HepG2 (cell line): Measurements from ENCODE around the gene PCDHA7. TPM values are rescaled to one million over a fixed set of nuclear protein-coding genes. Genes with fewer than 3 reads are reported as not detected.

Experiments used
- ATF7-NPFF ChIP-seq: sonication (generic); formaldehyde crosslinking; IDR thresholded peaks from 2 replicates; pipeline ENCODE4 v1.8.1; 2023; ENCODE audit warnings: mild to moderate bottlenecking, low read depth, missing genetic modification reagents, moderate library complexity
- CEBPG ChIP-seq: IDR thresholded peaks from 2 replicates; pipeline ENCODE4 v1.6.1; 2016
- GABPA ChIP-seq, 2 experiments: IDR thresholded peaks; 2 replicates each; pipeline ENCODE4 v1.6.1; 2011 to 2016; ENCODE audit warnings: low read depth in 2 of 2, low read length in 1 of 2, missing biosample characterization in 1 of 2, missing genetic modification characterization in 1 of 2
- HNF4A ChIP-seq: sonication (generic); formaldehyde crosslinking; IDR thresholded peaks from 2 replicates; pipeline ENCODE4 v1.4.0; 2020; ENCODE audit warnings: missing genetic modification reagents
- MED8 ChIP-seq: sonication (generic); formaldehyde crosslinking; IDR thresholded peaks from 2 replicates; pipeline ENCODE4 v1.8.1; 2023; ENCODE audit warnings: mild to moderate bottlenecking, missing genetic modification reagents; ENCODE audit not compliant: insufficient replicate concordance
- SETDB1 ChIP-seq: sonication (generic); formaldehyde crosslinking; IDR thresholded peaks from 2 replicates; pipeline ENCODE4 v1.5.1; 2020; ENCODE audit warnings: missing genetic modification reagents, mild to moderate bottlenecking, borderline replicate concordance
- STAG1 ChIP-seq: sonication (generic); formaldehyde crosslinking; IDR thresholded peaks from 2 replicates; pipeline ENCODE4 v1.4.0; 2020; ENCODE audit warnings: missing genetic modification reagents
- XRCC5 ChIP-seq: fragments of 200-400 bp; formaldehyde crosslinking; optimal IDR thresholded peaks from 2 replicates; pipeline ENCODE3; 2017; ENCODE audit warnings: mild to moderate bottlenecking, low read length
- ZMYM4 ChIP-seq: sonication (generic); formaldehyde crosslinking; IDR thresholded peaks from 2 replicates; pipeline ENCODE4 v1.8.1; 2023; ENCODE audit warnings: mild to moderate bottlenecking, missing genetic modification reagents
- ZNF30 ChIP-seq: sonication (generic); formaldehyde crosslinking; IDR thresholded peaks from 2 replicates; pipeline ENCODE4 v1.5.0; 2020; ENCODE audit warnings: mild to moderate bottlenecking, missing genetic modification reagents
- ZNF44 ChIP-seq: sonication (generic); formaldehyde crosslinking; IDR thresholded peaks from 2 replicates; pipeline ENCODE4 v1.5.1; 2020; ENCODE audit warnings: mild to moderate bottlenecking, missing genetic modification reagents
- ZNF501 ChIP-seq: sonication (generic); formaldehyde crosslinking; IDR thresholded peaks from 2 replicates; pipeline ENCODE4 v1.5.1; 2020; ENCODE audit warnings: mild to moderate bottlenecking, moderate library complexity, missing genetic modification reagents
- ZNF883 ChIP-seq: sonication (generic); formaldehyde crosslinking; IDR thresholded peaks from 2 replicates; pipeline ENCODE4 v1.5.1; 2020; ENCODE audit warnings: mild to moderate bottlenecking, missing genetic modification reagents; ENCODE audit errors: not compliant biosample characterization
- polyA plus RNA-seq, 8 experiments: library from polyadenylated mRNA; depleted of rRNA in 3 of 8; stranded (reverse) in 7 of 8; unstranded in 1 of 8; fragments of >200 nt; fragmentation: Illumina TruSeq in 4 of 8; extraction: Trizol in 4 of 8; gene quantifications; 2 replicates each; pipeline versions ENCODE4 v1.2.1 to v1.2.3, GENCODE V29; 2011 to 2016; ENCODE audit warnings: low read depth in 4 of 8, missing spikeins in 1 of 8, mixed read lengths in 1 of 8; ENCODE audit not compliant: insufficient read depth in 1 of 8
- total RNA-seq, 5 experiments: library from RNA; depleted of rRNA; stranded (reverse); fragments of >200 nt; fragmentation: Illumina TruSeq; extraction: Trizol; gene quantifications; 2 replicates each; pipeline ENCODE4 v1.2.3, GENCODE V29; 2016; ENCODE audit warnings: low read depth in 1 of 5
- TF ChIP-seq, protein P1 (sequence below): sonication (generic); formaldehyde crosslinking; IDR thresholded peaks from 2 replicates; pipeline ENCODE4 v1.5.0; 2020; ENCODE audit warnings: mild to moderate bottlenecking, missing genetic modification reagents, borderline replicate concordance
- TF ChIP-seq, protein P2 (sequence below): sonication (generic); formaldehyde crosslinking; IDR thresholded peaks from 2 replicates; pipeline ENCODE4 v1.4.0; 2020; ENCODE audit warnings: missing genetic modification reagents
- TF ChIP-seq, protein P3 (sequence below): sonication (generic); formaldehyde crosslinking; IDR thresholded peaks from 2 replicates; pipeline ENCODE4 v1.5.1; 2020; ENCODE audit warnings: mild to moderate bottlenecking, missing genetic modification reagents, moderate library complexity
- TF ChIP-seq, protein P4 (sequence below): sonication (generic); formaldehyde crosslinking; IDR thresholded peaks from 2 replicates; pipeline ENCODE4; 2020; ENCODE audit warnings: missing genetic modification reagents, mild to moderate bottlenecking, borderline replicate concordance
- TF ChIP-seq, protein P5 (sequence below): fragments of 450-650 bp; IDR thresholded peaks from 2 replicates; pipeline ENCODE4 v1.6.1; 2017
- TF ChIP-seq, protein P6 (sequence below): IDR thresholded peaks from 2 replicates; pipeline ENCODE4 v1.6.1; 2016

The PCDHA7 gene
- total and polyA plus RNA-seq, 2 of the 13 experiments (the other 11 are each of a cell fraction or from before 2014, with no cell fraction given), result 0.49 to 0.53 TPM

DNA sequence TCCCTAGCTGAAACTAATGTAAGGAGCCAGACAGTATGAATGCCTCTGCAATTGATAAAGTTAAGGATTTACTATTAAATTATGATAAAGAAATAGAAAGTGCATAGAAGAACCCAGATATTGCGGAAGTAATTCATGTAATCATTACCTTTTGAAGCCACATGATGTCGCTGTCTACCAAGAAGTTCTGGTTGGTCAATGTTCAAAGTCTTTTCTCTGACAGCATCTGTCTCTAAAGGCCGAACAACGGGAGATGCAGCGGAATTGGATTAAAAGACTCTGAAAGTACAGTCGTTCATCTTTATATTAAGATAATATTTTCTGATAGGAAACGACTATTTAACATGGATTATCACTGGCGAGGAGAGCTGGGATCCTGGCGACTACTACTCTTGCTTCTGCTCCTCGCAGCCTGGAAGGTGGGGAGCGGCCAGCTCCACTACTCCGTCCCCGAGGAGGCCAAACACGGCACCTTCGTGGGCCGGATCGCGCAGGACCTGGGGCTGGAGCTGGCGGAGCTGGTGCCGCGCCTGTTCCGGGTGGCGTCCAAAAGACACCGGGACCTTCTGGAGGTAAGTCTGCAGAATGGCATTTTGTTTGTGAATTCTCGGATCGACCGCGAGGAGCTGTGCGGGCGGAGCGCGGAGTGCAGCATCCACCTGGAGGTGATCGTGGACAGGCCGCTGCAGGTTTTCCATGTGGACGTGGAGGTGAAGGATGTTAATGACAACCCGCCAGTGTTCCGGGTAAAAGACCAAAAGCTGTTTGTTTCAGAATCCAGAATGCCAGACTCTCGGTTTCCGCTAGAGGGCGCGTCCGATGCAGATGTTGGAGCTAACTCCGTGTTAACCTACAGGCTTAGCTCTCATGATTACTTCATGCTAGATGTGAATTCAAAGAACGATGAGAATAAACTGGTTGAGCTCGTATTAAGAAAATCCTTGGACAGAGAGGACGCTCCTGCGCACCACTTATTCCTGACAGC, 7.2 kb downstream of the PCDHA7 start, which contains the start of gene PCDHA8 (continued):
- TF ChIP-seq, protein P1, sequence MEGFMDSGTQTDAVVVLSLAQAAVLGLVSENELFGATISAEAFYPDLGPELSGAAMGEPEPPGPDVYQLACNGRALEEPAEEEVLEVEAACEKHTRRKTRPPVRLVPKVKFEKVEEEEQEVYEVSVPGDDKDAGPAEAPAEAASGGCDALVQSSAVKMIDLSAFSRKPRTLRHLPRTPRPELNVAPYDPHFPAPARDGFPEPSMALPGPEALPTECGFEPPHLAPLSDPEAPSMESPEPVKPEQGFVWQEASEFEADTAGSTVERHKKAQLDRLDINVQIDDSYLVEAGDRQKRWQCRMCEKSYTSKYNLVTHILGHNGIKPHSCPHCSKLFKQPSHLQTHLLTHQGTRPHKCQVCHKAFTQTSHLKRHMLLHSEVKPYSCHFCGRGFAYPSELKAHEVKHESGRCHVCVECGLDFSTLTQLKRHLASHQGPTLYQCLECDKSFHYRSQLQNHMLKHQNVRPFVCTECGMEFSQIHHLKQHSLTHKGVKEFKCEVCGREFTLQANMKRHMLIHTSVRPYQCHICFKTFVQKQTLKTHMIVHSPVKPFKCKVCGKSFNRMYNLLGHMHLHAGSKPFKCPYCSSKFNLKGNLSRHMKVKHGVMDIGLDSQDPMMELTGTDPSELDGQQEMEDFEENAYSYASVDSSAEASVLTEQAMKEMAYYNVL (CRISPR knock-in tag), result no peak
- TF ChIP-seq, protein P2, sequence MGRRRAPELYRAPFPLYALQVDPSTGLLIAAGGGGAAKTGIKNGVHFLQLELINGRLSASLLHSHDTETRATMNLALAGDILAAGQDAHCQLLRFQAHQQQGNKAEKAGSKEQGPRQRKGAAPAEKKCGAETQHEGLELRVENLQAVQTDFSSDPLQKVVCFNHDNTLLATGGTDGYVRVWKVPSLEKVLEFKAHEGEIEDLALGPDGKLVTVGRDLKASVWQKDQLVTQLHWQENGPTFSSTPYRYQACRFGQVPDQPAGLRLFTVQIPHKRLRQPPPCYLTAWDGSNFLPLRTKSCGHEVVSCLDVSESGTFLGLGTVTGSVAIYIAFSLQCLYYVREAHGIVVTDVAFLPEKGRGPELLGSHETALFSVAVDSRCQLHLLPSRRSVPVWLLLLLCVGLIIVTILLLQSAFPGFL (CRISPR knock-in tag), result no peak
- TF ChIP-seq ZNF501 (CRISPR knock-in tag), result no peak
- TF ChIP-seq, protein P3, sequence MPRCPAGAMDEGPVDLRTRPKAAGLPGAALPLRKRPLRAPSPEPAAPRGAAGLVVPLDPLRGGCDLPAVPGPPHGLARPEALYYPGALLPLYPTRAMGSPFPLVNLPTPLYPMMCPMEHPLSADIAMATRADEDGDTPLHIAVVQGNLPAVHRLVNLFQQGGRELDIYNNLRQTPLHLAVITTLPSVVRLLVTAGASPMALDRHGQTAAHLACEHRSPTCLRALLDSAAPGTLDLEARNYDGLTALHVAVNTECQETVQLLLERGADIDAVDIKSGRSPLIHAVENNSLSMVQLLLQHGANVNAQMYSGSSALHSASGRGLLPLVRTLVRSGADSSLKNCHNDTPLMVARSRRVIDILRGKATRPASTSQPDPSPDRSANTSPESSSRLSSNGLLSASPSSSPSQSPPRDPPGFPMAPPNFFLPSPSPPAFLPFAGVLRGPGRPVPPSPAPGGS, result no peak
- peak; percentile 59 for TF ChIP-seq STAG1 (CRISPR knock-in tag)
- no peak for TF ChIP-seq GABPA (IDR thresholded peaks at IDR 0.05; ENCODE audit: low read depth, low read length)
- TF ChIP-seq GABPA (CRISPR knock-in tag; IDR thresholded peaks at IDR 0.05; ENCODE audit: low read depth), result peak; percentile 42; the same call in 1 of the 2 replicates
- TF ChIP-seq, protein P4, sequence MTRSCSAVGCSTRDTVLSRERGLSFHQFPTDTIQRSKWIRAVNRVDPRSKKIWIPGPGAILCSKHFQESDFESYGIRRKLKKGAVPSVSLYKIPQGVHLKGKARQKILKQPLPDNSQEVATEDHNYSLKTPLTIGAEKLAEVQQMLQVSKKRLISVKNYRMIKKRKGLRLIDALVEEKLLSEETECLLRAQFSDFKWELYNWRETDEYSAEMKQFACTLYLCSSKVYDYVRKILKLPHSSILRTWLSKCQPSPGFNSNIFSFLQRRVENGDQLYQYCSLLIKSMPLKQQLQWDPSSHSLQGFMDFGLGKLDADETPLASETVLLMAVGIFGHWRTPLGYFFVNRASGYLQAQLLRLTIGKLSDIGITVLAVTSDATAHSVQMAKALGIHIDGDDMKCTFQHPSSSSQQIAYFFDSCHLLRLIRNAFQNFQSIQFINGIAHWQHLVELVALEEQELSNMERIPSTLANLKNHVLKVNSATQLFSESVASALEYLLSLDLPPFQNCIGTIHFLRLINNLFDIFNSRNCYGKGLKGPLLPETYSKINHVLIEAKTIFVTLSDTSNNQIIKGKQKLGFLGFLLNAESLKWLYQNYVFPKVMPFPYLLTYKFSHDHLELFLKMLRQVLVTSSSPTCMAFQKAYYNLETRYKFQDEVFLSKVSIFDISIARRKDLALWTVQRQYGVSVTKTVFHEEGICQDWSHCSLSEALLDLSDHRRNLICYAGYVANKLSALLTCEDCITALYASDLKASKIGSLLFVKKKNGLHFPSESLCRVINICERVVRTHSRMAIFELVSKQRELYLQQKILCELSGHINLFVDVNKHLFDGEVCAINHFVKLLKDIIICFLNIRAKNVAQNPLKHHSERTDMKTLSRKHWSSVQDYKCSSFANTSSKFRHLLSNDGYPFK (CRISPR knock-in tag), result no peak
- TF ChIP-seq ZNF883, result no peak
- TF ChIP-seq SETDB1 (CRISPR knock-in tag), result no peak
- TF ChIP-seq XRCC5, result peak; percentile 48
- TF ChIP-seq MED8 (CRISPR knock-in tag), result no peak
- peak; percentile 29; the same call in 1 of the 2 replicates for TF ChIP-seq HNF4A (CRISPR knock-in tag)
- TF ChIP-seq ZNF44 (CRISPR knock-in tag), result no peak
- TF ChIP-seq, protein P5, sequence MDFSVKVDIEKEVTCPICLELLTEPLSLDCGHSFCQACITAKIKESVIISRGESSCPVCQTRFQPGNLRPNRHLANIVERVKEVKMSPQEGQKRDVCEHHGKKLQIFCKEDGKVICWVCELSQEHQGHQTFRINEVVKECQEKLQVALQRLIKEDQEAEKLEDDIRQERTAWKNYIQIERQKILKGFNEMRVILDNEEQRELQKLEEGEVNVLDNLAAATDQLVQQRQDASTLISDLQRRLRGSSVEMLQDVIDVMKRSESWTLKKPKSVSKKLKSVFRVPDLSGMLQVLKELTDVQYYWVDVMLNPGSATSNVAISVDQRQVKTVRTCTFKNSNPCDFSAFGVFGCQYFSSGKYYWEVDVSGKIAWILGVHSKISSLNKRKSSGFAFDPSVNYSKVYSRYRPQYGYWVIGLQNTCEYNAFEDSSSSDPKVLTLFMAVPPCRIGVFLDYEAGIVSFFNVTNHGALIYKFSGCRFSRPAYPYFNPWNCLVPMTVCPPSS, result no peak
- TF ChIP-seq, protein P6, sequence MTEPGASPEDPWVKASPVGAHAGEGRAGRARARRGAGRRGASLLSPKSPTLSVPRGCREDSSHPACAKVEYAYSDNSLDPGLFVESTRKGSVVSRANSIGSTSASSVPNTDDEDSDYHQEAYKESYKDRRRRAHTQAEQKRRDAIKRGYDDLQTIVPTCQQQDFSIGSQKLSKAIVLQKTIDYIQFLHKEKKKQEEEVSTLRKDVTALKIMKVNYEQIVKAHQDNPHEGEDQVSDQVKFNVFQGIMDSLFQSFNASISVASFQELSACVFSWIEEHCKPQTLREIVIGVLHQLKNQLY (CRISPR knock-in tag), result no peak
- no peak for TF ChIP-seq ZNF30 (CRISPR knock-in tag)
- 0 out of 2 replicates have a peak, but pooled peaks have one; percentile 20 for TF ChIP-seq CEBPG (CRISPR knock-in tag)
- no peak for TF ChIP-seq ATF7-NPFF (CRISPR knock-in tag)
- TF ChIP-seq ZMYM4 (CRISPR knock-in tag), result no peak
